H1 (cell line): ENCODE data around the gene ASIC1. TPM values are rescaled to one million over a fixed set of nuclear protein-coding genes. Genes with fewer than 3 reads are reported as not detected.

Source experiments
- CTCF ChIA-PET: fragments of 300-600 bp; sonication (Branson Sonifier 250); formaldehyde crosslinking; loops from one replicate; lab custom pipeline; 2021; ENCODE audit not compliant: partially characterized antibody; lab: Charles Lee
- POLR2A ChIA-PET: fragments of 300-600 bp; sonication (Branson Sonifier 250); formaldehyde crosslinking; loops from one replicate; lab custom pipeline; 2021; ENCODE audit warnings: inconsistent platforms; ENCODE audit not compliant: partially characterized antibody; lab: Charles Lee
- DNase-seq, 2 experiments: peaks; one replicate each; pipeline versions ENCODE4 v3.0.0 to v3.0.0-alpha.2; 2010 to 2022; ENCODE audit warnings: low spot score in 2 of 2, low read depth in 1 of 2, mixed read lengths in 1 of 2
- FAIRE-seq: peaks from 2 replicates; lab custom pipeline; 2011; peaks lifted over from hg19 to GRCh38; lab: Jason Lieb, UNC
- H2AFZ ChIP-seq: 2 replicates; pipeline ENCODE4 v1.8.1; 2012; ENCODE audit warnings: low read length, inconsistent platforms
- H2AK5ac ChIP-seq: 2 replicates; pipeline ENCODE4 v1.6.1; 2013; ENCODE audit warnings: low read depth, low read length
- H2BK120ac ChIP-seq: replicated peaks from 2 replicates; pipeline ENCODE3; 2013; ENCODE audit warnings: low read depth, low read length, inconsistent platforms
- H2BK12ac ChIP-seq: 2 replicates; pipeline ENCODE4 v1.6.1; 2013; ENCODE audit warnings: low read depth, low read length
- H2BK15ac ChIP-seq: 2 replicates; pipeline ENCODE4 v1.6.1; 2013; ENCODE audit warnings: low read length
- H2BK20ac ChIP-seq: 2 replicates; pipeline ENCODE4 v1.6.1; 2013; ENCODE audit warnings: low read length
- H2BK5ac ChIP-seq: 2 replicates; pipeline ENCODE4 v1.6.1; 2013; ENCODE audit warnings: low read depth, low read length
- H3K14ac ChIP-seq: 2 replicates; pipeline ENCODE4 v1.6.1; 2013; ENCODE audit warnings: inconsistent platforms; ENCODE audit not compliant: insufficient read length
- H3K18ac ChIP-seq: 2 replicates; pipeline ENCODE4 v1.6.1; 2013; ENCODE audit warnings: low read length; ENCODE audit errors: extremely low read depth
- H3K23ac ChIP-seq: 2 replicates; pipeline ENCODE4 v1.6.1; 2013; ENCODE audit warnings: inconsistent platforms; ENCODE audit not compliant: insufficient read length
- H3K23me2 ChIP-seq: 2 replicates; pipeline ENCODE4 v1.6.1; 2013; ENCODE audit warnings: low read depth, low read length
- H3K27ac ChIP-seq: 2 replicates; pipeline ENCODE4 v1.6.1; 2011; ENCODE audit warnings: low read depth, low read length, inconsistent platforms
- H3K27me3 ChIP-seq, 4 experiments: replicated peaks in 1 of 4; 1 replicate in 1 of 4; 2 replicates in 3 of 4; pipeline versions ENCODE4 v1.6.1 to v1.8.1; 2011 to 2013; ENCODE audit warnings: low read length in 3 of 4, mild to moderate bottlenecking in 3 of 4, inconsistent platforms in 2 of 4, mixed read lengths in 2 of 4, moderate library complexity in 1 of 4; ENCODE audit not compliant: control insufficient read depth in 3 of 4, insufficient read depth in 3 of 4; ENCODE audit errors: extremely low read depth in 1 of 4
- H3K36me3 ChIP-seq, 4 experiments: 2 replicates each; pipeline versions ENCODE4 v1.6.1 to v1.8.1; 2011 to 2013; ENCODE audit warnings: mild to moderate bottlenecking in 4 of 4, low read length in 3 of 4, moderate library complexity in 2 of 4, control low read depth in 1 of 4, inconsistent platforms in 1 of 4; ENCODE audit not compliant: insufficient read depth in 4 of 4, control insufficient read depth in 2 of 4
- H3K4ac ChIP-seq: replicated peaks from 2 replicates; pipeline ENCODE3; 2013; ENCODE audit warnings: low read length, low read depth, mixed read lengths, inconsistent platforms; ENCODE audit not compliant: insufficient read length
- H3K4me1 ChIP-seq, 4 experiments: replicated peaks in 1 of 4; 1 replicate in 1 of 4; 2 replicates in 3 of 4; pipeline versions ENCODE4 v1.6.1 to v1.8.1; 2011 to 2013; ENCODE audit warnings: low read length in 3 of 4, inconsistent platforms in 2 of 4, mixed read lengths in 1 of 4; ENCODE audit not compliant: insufficient read depth in 4 of 4, control insufficient read depth in 3 of 4
- H3K4me2 ChIP-seq, 2 experiments: 2 replicates each; pipeline versions ENCODE4 v1.6.1 to v1.8.1; 2011 to 2013; ENCODE audit warnings: low read depth in 2 of 2, low read length in 2 of 2, control low read depth in 1 of 2, inconsistent platforms in 1 of 2, mild to moderate bottlenecking in 1 of 2; ENCODE audit not compliant: insufficient read depth in 1 of 2
- H3K4me3 ChIP-seq, 4 experiments: fragments of 200-600, 300-600 bp in 1 of 4; sonication (generic), shearing (Covaris generic), sonication (Bioruptor Twin) in 1 of 4; 2 replicates each; pipeline versions ENCODE4 v1.5.1 to v1.8.1; 2011 to 2016; ENCODE audit warnings: low read length in 4 of 4, low read depth in 3 of 4, control low read depth in 2 of 4, inconsistent platforms in 2 of 4, mild to moderate bottlenecking in 2 of 4, mixed read lengths in 1 of 4, moderate library complexity in 1 of 4; ENCODE audit not compliant: insufficient read depth in 2 of 4; ENCODE audit errors: extremely low read depth in 1 of 4
- H3K56ac ChIP-seq: replicated peaks from 2 replicates; pipeline ENCODE3; 2013; ENCODE audit warnings: low read depth, mild to moderate bottlenecking, mixed read lengths, low read length, inconsistent platforms; ENCODE audit not compliant: insufficient read length
- H3K79me1 ChIP-seq: 2 replicates; pipeline ENCODE4 v1.6.1; 2013; ENCODE audit warnings: low read depth, low read length, control low read depth
- H3K79me2 ChIP-seq, 2 experiments: 2 replicates each; pipeline versions ENCODE4 v1.6.1 to v1.8.1; 2012 to 2013; ENCODE audit warnings: low read length in 2 of 2, mild to moderate bottlenecking in 2 of 2, inconsistent platforms in 1 of 2; ENCODE audit not compliant: insufficient read depth in 2 of 2, control insufficient read depth in 1 of 2
- H3K9ac ChIP-seq, 4 experiments: replicated peaks in 1 of 4; 1 replicate in 1 of 4; 2 replicates in 3 of 4; pipeline versions ENCODE4 v1.6.1 to v1.8.1; 2011 to 2013; ENCODE audit warnings: low read depth in 3 of 4, low read length in 3 of 4, control low read depth in 2 of 4, mild to moderate bottlenecking in 2 of 4, moderate library complexity in 2 of 4, inconsistent platforms in 1 of 4; ENCODE audit errors: extremely low read depth in 1 of 4
- H3K9me3 ChIP-seq, 2 experiments: 2 replicates each; pipeline versions ENCODE4 v1.6.1 to v1.8.1; 2012 to 2013; ENCODE audit warnings: mild to moderate bottlenecking in 2 of 2, moderate library complexity in 2 of 2, control low read depth in 1 of 2, inconsistent platforms in 1 of 2, low read depth in 1 of 2, low read length in 1 of 2, mixed read lengths in 1 of 2; ENCODE audit not compliant: insufficient read depth in 2 of 2
- H4K20me1 ChIP-seq, 2 experiments: replicated peaks in 1 of 2; 2 replicates each; pipeline versions ENCODE3 to v1.8.1; 2011 to 2013; ENCODE audit warnings: inconsistent platforms in 2 of 2, low read length in 2 of 2, mild to moderate bottlenecking in 1 of 2; ENCODE audit not compliant: insufficient read depth in 2 of 2, control insufficient read depth in 1 of 2
- H4K5ac ChIP-seq: 2 replicates; pipeline ENCODE4 v1.6.1; 2013; ENCODE audit warnings: low read length, low read depth, mixed read lengths, inconsistent platforms; ENCODE audit not compliant: insufficient read length
- H4K8ac ChIP-seq: 2 replicates; pipeline ENCODE4 v1.8.0; 2013; ENCODE audit warnings: mild to moderate bottlenecking, moderate library complexity, low read length, inconsistent platforms; ENCODE audit not compliant: insufficient read depth; ENCODE audit errors: extremely low read depth
- H4K91ac ChIP-seq: replicated peaks from 2 replicates; pipeline ENCODE3; 2013; ENCODE audit warnings: low read length, mixed read lengths, inconsistent platforms; ENCODE audit not compliant: insufficient read length
- ATF3 ChIP-seq: IDR thresholded peaks from 2 replicates; pipeline ENCODE4 v1.6.1; 2011; ENCODE audit warnings: low read depth, mild to moderate bottlenecking, low read length; ENCODE audit not compliant: insufficient read depth
- BACH1 ChIP-seq: IDR thresholded peaks from 2 replicates; pipeline ENCODE4 v1.6.1; 2012; ENCODE audit warnings: low read length, improper control_type of control experiment
- BRCA1 ChIP-seq: IDR thresholded peaks from 2 replicates; pipeline ENCODE4 v1.6.1; 2012; ENCODE audit warnings: low read depth, low read length, improper control_type of control experiment
- CTCF ChIP-seq, 3 experiments: IDR thresholded peaks; 1 replicate in 2 of 3; 2 replicates in 1 of 3; pipeline versions ENCODE4 v1.5.1 to v1.6.1; 2011; ENCODE audit warnings: low read length in 3 of 3, mild to moderate bottlenecking in 3 of 3, inconsistent platforms in 2 of 3, low read depth in 1 of 3, moderate library complexity in 1 of 3; ENCODE audit not compliant: insufficient read depth in 1 of 3; ENCODE audit errors: control extremely low read depth in 1 of 3
- KDM4A ChIP-seq: IDR thresholded peaks from one replicate; pipeline ENCODE4 v1.7.1; 2012; ENCODE audit warnings: low read depth, mild to moderate bottlenecking, moderate library complexity, low read length, inconsistent platforms; ENCODE audit not compliant: severe bottlenecking
- KDM5A ChIP-seq: fragments of 200-600 bp; IDR thresholded peaks from 2 replicates; pipeline ENCODE4 v1.7.1; 2012; ENCODE audit warnings: mild to moderate bottlenecking, low read length, inconsistent platforms, mixed read lengths
- POLR2AphosphoS5 ChIP-seq: IDR thresholded peaks from 2 replicates; pipeline ENCODE4 v1.6.1; 2011; ENCODE audit warnings: low read depth, low read length
- RAD21 ChIP-seq, 2 experiments: IDR thresholded peaks in 1 of 2; conservative IDR thresholded peaks in 1 of 2; 2 replicates each; pipeline ENCODE4 v1.6.1; 2011; ENCODE audit warnings: low read depth in 2 of 2, low read length in 2 of 2, improper control_type of control experiment in 1 of 2, inconsistent platforms in 1 of 2, mild to moderate bottlenecking in 1 of 2, moderate library complexity in 1 of 2
- SAP30 ChIP-seq: fragments of 300-600 bp; sonication (generic); IDR thresholded peaks from 2 replicates; pipeline ENCODE4 v1.7.1; 2012; ENCODE audit warnings: low read length, moderate library complexity, mild to moderate bottlenecking, inconsistent platforms; ENCODE audit not compliant: insufficient read depth, insufficient replicate concordance
- SIRT6 ChIP-seq: IDR thresholded peaks from one replicate; pipeline ENCODE4 v1.7.1; 2012; ENCODE audit warnings: low read length, inconsistent platforms
- YY1 ChIP-seq: IDR thresholded peaks from 2 replicates; pipeline ENCODE4 v1.6.1; 2011; ENCODE audit warnings: low read depth, mild to moderate bottlenecking, low read length
- WGBS, 2 experiments: shearing (Covaris generic) in 1 of 2; methylation state at CpG; one replicate each; pipeline versions ENCODE4 v1.1.6 to v1.1.7; 2013 to 2015; ENCODE audit warnings: low lambda C conversion rate in 2 of 2, mixed read lengths in 2 of 2, inconsistent platforms in 1 of 2, low coverage in 1 of 2, missing lambda C conversion rate in 1 of 2; ENCODE audit not compliant: insufficient replicate concordance in 2 of 2, insufficient coverage in 1 of 2, insufficient read length in 1 of 2; ENCODE audit errors: extremely low coverage in 1 of 2, missing lambda C conversion rate in 1 of 2; 5-methylcytosine and 5-hydroxymethylcytosine counted together
- polyA plus RNA-seq, 7 experiments: library from polyadenylated mRNA; depleted of rRNA in 3 of 7; stranded (reverse) in 5 of 7; unstranded in 2 of 7; fragments of >200 nt in 5 of 7; fragments of 200-250 nt in 2 of 7; gene quantifications; 1 replicate in 5 of 7; 2 replicates in 1 of 7; 4 replicates in 1 of 7; pipeline versions ENCODE4 v1.2.1 to v1.2.3, GENCODE V29; 2011 to 2013; ENCODE audit warnings: missing spikeins in 2 of 7, mixed read lengths in 2 of 7
- total RNA-seq: library from RNA; stranded (reverse); fragmentation: NEBNext Ultra II Directional; extraction: Animal tissue kit (Norgen Biotek cat#: 25700); gene quantifications from 2 replicates; pipeline ENCODE4 v1.2.1, GENCODE V29; 2021

Gene ASIC1
- total and polyA plus RNA-seq, 2 of the 8 experiments (the other 6 are each of a cell fraction or from before 2014, with no cell fraction given) = 2.4 to 4.4 TPM

- POLR2A ChIA-PET = no interaction called here
- H3K79me1 ChIP-seq = no peaks in the 10 kb centered on the region
- H4K91ac ChIP-seq = no peak overlapping the region
- H3K23ac ChIP-seq = no peak overlapping the region
- H2BK12ac ChIP-seq = no peak overlapping the region
- DNase-seq = no peak
- FAIRE-seq = no peak
- 81% methylated on average over 7 of the region's 7 CpGs; no CpG with 5 or more reads in 1 of the 2 experiments for WGBS, 2 experiments
- no peak overlapping the region for H3K14ac ChIP-seq
- H3K4ac ChIP-seq = no peak overlapping the region
- no peak overlapping the region for H3K56ac ChIP-seq
- peaks cover 31 to 80% (median 66%) of the 10 kb centered on the region in 4 experiments for H3K27me3 ChIP-seq
- CTCF ChIA-PET = interaction anchor here (1.6 to 10.7 kb wide), 5 partner anchors 15 to 275 kb away, joined by 4 to 257 read pairs (median 92); no protein-coding TSS in a partner anchor
- no peak overlapping the region for H4K8ac ChIP-seq
- no peak overlapping the region for H3K9ac ChIP-seq
- no peaks in the 10 kb centered on the region for H3K9me3 ChIP-seq
- peaks cover 0 to 4% of the 10 kb centered on the region in 2 experiments for H4K20me1 ChIP-seq
- H3K27ac ChIP-seq = no peak overlapping the region
- no peak overlapping the region for H3K4me3 ChIP-seq
- no peak overlapping the region for H2BK15ac ChIP-seq
- H3K18ac ChIP-seq = no peak overlapping the region
- H3K36me3 ChIP-seq = no peaks in the 10 kb centered on the region
- no peak overlapping the region for H2AFZ ChIP-seq
- H4K5ac ChIP-seq = no peak overlapping the region
- H3K4me2 ChIP-seq = no peak overlapping the region
- H2BK20ac ChIP-seq = no peak overlapping the region
- H2AK5ac ChIP-seq = no peak overlapping the region
- no peak overlapping the region for H2BK5ac ChIP-seq
- H2BK120ac ChIP-seq = no peak overlapping the region
- peaks cover 9 to 18% (median 11%) of the 10 kb centered on the region in 4 experiments for H3K4me1 ChIP-seq
- H3K23me2 ChIP-seq = peaks cover 16% of the 10 kb centered on the region
- H3K79me2 ChIP-seq = no peaks in the 10 kb centered on the region
- TF ChIP-seq SIRT6 (no peak), BRCA1 (no peak), KDM5A (no peak), POLR2AphosphoS5 (no peak), SAP30 (no peak), BACH1 (no peak), CTCF (IDR thresholded peaks at IDR 0.05; ENCODE audit: control extremely low read depth in 1 of 3, insufficient read depth in 1 of 3, low read depth in 1 of 3, low read length in 3 of 3) (no peak), RAD21 (IDR thresholded peaks at IDR 0.05 in 1 of 2, conservative IDR thresholded peaks at IDR 0.05 in 1 of 2; ENCODE audit: low read depth in 2 of 2, low read length in 2 of 2) (no peak), ATF3 (no peak), YY1 (no peak), KDM4A (no peak)
These were observed 4.4 kb upstream of the ASIC1 start for GRCh38 chr12:50052964-50053363.
